Measurements from ENCODE around the gene ATP8A2. TPM values are rescaled to one million over a fixed set of nuclear protein-coding genes. Genes with fewer than 3 reads are reported as not detected.

ATP8A2 gene
- total RNA-seq, 1 experiment from 2014 or later: not detected

DNA sequence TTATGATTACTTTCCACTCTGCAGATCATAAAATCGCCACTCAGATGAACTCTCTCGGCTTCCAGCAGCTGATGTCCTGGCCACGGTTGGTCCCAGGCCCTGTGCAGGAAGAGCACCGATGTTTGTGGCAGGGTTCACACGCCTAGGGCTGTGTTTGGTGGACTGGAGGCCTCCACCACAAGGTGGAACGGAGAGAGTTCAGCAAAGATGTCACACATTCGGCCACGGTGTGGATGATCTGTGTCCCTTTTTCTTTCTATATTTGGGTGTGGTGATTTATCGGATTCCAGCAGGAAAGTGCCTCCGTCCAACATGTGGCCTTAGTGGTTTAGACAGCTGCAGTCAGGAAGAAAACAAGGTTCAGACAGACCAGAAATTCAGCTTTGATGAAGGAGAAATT, 680.6 kb downstream of the ATP8A2 start:
- ChIA-PET POLR2A (no interaction called here), CTCF (interaction anchor here (1.1 kb wide), 1 partner anchor 478 kb away, joined by 3 read pairs; no protein-coding TSS in a partner anchor)
- H3K27ac ChIP-seq (ENCODE audit: low read length): no peak overlapping the region
- H3K27me3 ChIP-seq (ENCODE audit: control insufficient read depth, insufficient read depth, low read length): peaks cover 12% of the 10 kb centered on the region
- no peaks in the 10 kb centered on the region for H3K4me1 ChIP-seq (ENCODE audit: control insufficient read depth, insufficient read depth, low read length)
- no peaks in the 10 kb centered on the region for H3K9me3 ChIP-seq (ENCODE audit: control insufficient read depth, insufficient read depth, low read depth, low read length)
- no peak for DNase-seq (ENCODE audit: low read depth, low spot score)
- intact Hi-C loops (cut with micrococcal nuclease; ENCODE audit: unreplicated experiment): no loop called here
- H3K36me3 ChIP-seq (ENCODE audit: control insufficient read depth, insufficient read depth, low read length): no peaks in the 10 kb centered on the region
- ATAC-seq: no peak
- in situ Hi-C loops (cut with HindIII; ENCODE audit: low pct_unique_long_range_greater_than_20kb, low sequenced_read_pairs): no loop called here
- BruUV-seq (replicated peaks): no TSS peak
- peak overlapping the region; percentile 35 to 55 for H3K4me3 ChIP-seq (ENCODE audit: low read depth in 2 of 2, low read length in 2 of 2)
- TF ChIP-seq, protein P1, sequence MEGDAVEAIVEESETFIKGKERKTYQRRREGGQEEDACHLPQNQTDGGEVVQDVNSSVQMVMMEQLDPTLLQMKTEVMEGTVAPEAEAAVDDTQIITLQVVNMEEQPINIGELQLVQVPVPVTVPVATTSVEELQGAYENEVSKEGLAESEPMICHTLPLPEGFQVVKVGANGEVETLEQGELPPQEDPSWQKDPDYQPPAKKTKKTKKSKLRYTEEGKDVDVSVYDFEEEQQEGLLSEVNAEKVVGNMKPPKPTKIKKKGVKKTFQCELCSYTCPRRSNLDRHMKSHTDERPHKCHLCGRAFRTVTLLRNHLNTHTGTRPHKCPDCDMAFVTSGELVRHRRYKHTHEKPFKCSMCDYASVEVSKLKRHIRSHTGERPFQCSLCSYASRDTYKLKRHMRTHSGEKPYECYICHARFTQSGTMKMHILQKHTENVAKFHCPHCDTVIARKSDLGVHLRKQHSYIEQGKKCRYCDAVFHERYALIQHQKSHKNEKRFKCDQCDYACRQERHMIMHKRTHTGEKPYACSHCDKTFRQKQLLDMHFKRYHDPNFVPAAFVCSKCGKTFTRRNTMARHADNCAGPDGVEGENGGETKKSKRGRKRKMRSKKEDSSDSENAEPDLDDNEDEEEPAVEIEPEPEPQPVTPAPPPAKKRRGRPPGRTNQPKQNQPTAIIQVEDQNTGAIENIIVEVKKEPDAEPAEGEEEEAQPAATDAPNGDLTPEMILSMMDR (IDR thresholded peaks at IDR 0.05): no peak
- TF ChIP-seq, protein P2, sequence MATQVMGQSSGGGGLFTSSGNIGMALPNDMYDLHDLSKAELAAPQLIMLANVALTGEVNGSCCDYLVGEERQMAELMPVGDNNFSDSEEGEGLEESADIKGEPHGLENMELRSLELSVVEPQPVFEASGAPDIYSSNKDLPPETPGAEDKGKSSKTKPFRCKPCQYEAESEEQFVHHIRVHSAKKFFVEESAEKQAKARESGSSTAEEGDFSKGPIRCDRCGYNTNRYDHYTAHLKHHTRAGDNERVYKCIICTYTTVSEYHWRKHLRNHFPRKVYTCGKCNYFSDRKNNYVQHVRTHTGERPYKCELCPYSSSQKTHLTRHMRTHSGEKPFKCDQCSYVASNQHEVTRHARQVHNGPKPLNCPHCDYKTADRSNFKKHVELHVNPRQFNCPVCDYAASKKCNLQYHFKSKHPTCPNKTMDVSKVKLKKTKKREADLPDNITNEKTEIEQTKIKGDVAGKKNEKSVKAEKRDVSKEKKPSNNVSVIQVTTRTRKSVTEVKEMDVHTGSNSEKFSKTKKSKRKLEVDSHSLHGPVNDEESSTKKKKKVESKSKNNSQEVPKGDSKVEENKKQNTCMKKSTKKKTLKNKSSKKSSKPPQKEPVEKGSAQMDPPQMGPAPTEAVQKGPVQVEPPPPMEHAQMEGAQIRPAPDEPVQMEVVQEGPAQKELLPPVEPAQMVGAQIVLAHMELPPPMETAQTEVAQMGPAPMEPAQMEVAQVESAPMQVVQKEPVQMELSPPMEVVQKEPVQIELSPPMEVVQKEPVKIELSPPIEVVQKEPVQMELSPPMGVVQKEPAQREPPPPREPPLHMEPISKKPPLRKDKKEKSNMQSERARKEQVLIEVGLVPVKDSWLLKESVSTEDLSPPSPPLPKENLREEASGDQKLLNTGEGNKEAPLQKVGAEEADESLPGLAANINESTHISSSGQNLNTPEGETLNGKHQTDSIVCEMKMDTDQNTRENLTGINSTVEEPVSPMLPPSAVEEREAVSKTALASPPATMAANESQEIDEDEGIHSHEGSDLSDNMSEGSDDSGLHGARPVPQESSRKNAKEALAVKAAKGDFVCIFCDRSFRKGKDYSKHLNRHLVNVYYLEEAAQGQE (IDR thresholded peaks at IDR 0.05; ENCODE audit: insufficient read depth in 1 of 2, low read depth in 2 of 2, low read length in 1 of 2): no peak
- TF ChIP-seq TCF7L2 (IDR thresholded peaks at IDR 0.05; ENCODE audit: low read depth, low read length): no peak

DNA sequence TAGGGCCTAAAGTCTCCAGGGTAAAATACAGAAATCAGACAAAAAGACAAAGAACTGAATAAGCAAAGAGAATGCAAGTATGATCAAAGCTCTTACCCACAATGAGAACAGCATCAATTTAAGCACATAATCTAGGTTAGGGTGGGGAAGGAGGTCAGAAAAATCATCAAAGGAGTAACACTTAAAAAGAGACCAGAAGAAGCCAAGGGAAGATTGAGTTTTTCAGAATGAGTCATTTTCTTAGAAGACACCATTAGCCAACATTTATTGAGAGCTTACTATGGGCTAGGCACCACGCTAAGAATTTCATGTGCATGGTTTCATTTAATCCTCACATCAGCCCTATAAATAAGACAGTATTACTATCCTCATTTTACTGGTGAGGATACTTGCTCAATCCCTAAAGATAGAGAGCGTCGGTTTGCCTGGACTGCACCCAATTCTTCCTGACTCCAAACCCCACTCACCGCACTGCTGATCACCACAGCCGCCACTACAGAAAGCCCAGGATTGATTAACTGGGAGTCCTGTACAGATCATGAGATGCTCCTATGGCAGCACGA, 681.7 kb downstream of the ATP8A2 start:
- POLR2A ChIA-PET: no interaction called here
- Histone ChIP-seq H3K27me3 (ENCODE audit: control insufficient read depth, insufficient read depth, low read length) (peaks cover 12% of the 10 kb centered on the region), H3K27ac (ENCODE audit: low read length) (no peak overlapping the region), H3K4me3 (ENCODE audit: low read depth in 2 of 2, low read length in 2 of 2) (no peak overlapping the region), H3K4me1 (ENCODE audit: control insufficient read depth, insufficient read depth, low read length) (no peaks in the 10 kb centered on the region), H3K9me3 (ENCODE audit: control insufficient read depth, insufficient read depth, low read depth, low read length) (no peaks in the 10 kb centered on the region), H3K36me3 (ENCODE audit: control insufficient read depth, insufficient read depth, low read length) (no peaks in the 10 kb centered on the region)
- ATAC-seq (no peak), DNase-seq (ENCODE audit: low read depth, low spot score) (no peak)
- TF ChIP-seq, protein P2 (IDR thresholded peaks at IDR 0.05; ENCODE audit: insufficient read depth in 1 of 2, low read depth in 2 of 2, low read length in 1 of 2): no peak
- no peak for TF ChIP-seq TCF7L2 (IDR thresholded peaks at IDR 0.05; ENCODE audit: low read depth, low read length)
- no peak for TF ChIP-seq SIN3A (IDR thresholded peaks at IDR 0.05; ENCODE audit: borderline replicate concordance, insufficient read depth, low read depth, low read length)
- TF ChIP-seq POLR2AphosphoS5 (IDR thresholded peaks at IDR 0.05; ENCODE audit: low read depth, low read length): no peak
- TF ChIP-seq, protein P1 (IDR thresholded peaks at IDR 0.05): no peak
- no TSS peak for BruUV-seq (replicated peaks)
- intact Hi-C loops (cut with micrococcal nuclease; ENCODE audit: unreplicated experiment) (no loop called here), in situ Hi-C loops (cut with HindIII; ENCODE audit: low pct_unique_long_range_greater_than_20kb, low sequenced_read_pairs) (no loop called here)
- CTCF ChIA-PET: interaction anchor here (1.1 kb wide), 1 partner anchor 479 kb away, joined by 3 read pairs; no protein-coding TSS in a partner anchor

Measured in Panc1 (cell line).